HG03521 (cell line): ENCODE measurements around the gene USP16.
"Not testable (repeated sequence)": the region's sequence is repeated elsewhere in the genome, so short reads cannot be mapped to it uniquely, and the experiment has no call there.

Experiments used
- ATAC-seq: cut with Tn5 transposase; IDR thresholded peaks from one replicate; pipeline ENCODE4 v1.9.1; 2021; ENCODE audit warnings: mild to moderate bottlenecking, moderate library complexity; ENCODE audit not compliant: unreplicated experiment

USP16 gene

DNA sequence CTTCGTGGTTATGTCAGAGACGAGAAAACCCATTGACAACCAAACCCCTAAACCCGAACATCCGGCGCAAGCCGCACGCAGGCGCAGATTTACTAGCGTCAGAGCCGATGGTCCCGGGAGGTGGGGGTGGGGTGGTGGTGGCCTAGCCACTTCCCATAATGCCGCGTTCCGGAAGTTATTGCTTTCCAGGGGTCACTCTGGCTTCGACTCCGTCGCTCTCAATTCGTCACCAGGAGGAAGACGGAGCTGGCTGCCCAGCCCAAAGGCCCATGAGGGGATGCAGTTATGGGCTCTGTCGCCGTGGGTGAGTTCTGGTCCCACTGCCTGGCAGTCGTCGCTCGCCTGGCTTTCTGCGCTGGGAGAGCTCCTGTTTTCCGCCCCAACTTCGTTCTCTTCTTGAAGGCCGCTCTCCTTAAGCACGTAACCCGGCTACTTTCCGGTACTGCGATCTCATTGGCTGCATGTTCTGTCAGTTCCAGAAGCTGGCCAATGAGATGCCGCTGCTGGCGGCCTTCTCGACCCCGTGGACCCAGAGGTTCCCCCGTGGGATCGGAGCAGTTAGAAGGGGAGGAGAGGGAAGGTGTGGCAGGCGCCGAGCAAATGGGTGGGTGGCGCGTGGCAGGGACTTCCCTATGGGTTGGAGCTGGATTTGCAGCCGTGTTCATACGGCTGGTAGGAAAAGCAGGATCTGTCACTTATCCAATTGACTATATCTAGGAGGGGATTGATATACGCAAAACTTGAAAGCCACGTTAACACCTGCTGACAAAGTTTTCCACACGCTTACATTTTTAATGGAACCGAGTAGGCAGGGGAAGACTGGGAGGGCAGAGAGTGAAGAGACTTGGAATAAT, at the start of gene USP16:
Gene USP16 (plus strand): TSS at position 195 of the 854 bp plus-strand sequence. CDS start 3,246 bp downstream, outside the sequence.
- ATAC-seq, result peak; percentile 97

DNA sequence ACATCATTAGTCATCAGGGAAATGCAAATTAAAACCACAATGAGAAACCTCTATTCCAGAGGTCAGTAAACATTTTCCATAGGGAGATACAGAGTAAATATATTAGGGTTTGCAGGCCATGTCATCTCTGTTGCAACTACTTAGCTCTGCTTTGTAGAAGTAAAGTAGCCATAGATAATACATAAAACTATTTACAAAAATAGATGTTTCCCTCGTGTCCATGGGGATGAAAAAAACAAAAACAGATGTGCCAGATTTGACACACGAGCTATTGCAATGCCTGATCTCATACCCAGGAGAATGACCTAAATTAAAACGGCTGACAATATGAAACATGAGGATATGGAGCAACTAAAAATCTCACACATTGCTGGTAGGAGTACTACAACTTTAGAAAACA, 49.1 kb upstream of the USP16 start:
- ATAC-seq, result no peak

DNA sequence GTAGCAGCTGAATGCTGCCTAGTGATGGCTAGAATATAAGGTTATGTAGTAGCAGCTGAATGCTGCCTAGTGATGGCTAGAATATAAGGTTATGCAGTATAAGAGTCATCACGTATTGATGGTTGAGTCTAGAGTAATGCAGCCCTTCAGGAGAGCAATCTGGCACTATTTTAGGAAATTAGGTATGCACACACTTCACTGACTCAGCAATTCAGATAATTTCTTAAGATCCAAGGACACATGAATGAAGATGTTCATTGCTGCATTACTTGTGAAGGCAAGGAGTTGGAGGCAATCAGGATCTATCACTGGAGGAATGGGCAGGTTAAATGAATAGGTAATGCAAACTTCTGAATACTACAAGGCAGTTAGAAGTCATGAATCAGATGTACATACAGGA, 45.4 kb upstream of the USP16 start:
- ATAC-seq, result no peak

DNA sequence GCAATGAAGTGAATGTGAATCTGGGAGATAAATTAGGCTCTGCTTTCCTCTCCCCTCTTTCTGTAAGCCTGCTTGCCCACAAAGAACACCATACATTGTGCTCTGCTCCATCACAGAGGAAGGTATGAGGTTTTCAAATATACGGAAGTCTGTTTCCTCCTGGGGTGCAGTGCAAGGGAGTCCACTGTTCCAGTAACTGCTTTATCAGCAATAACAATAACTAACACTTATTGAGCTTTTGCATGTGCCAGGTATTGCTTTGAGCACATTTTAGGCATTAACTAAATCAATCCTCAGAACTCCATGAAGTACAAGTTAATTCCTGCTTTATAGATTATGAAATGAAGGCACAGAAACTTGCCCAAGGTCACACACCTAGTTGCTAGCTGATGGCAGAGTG, 41.8 kb upstream of the USP16 start:
- no peak for ATAC-seq

DNA sequence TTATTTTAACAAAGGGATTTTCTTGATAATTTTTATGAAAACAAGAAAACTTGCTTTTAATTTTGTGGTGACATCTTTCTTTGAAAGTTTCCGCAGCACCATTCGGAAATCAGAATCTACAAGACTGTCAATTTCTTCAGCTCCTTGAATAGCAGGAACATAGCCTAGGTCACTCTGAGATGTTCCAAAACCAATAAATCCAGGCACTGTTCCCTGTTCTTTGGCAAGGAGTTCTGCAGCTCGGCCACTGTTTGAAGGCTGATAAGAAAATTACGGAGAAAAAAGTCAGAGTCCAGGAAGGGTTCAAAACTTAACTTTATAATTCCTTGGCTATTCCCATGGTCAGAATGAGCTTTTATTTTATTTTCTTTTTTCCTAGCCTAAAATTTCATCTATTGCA, 37.8 kb upstream of the USP16 start:
- no peak for ATAC-seq

DNA sequence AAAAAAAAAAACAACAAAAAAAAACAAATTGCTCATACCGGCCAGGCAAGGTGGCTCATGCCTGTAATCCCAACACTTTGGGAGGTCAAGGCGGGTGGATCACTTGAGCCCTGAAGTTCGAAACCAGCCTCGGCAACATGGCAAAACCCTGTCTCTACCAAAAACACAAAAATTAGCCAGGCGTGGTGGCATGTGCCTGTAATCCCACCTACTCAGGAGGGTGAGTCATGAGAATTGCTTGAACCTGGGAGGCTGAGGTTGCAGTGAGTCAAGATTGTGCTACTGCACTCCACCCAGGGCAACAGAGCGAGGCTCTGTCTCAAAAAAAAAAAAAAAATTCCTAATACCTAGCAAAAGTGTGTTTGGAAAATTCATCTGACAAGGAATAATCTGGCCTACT, 36.3 kb upstream of the USP16 start:
- not testable (repeated sequence) for ATAC-seq

DNA sequence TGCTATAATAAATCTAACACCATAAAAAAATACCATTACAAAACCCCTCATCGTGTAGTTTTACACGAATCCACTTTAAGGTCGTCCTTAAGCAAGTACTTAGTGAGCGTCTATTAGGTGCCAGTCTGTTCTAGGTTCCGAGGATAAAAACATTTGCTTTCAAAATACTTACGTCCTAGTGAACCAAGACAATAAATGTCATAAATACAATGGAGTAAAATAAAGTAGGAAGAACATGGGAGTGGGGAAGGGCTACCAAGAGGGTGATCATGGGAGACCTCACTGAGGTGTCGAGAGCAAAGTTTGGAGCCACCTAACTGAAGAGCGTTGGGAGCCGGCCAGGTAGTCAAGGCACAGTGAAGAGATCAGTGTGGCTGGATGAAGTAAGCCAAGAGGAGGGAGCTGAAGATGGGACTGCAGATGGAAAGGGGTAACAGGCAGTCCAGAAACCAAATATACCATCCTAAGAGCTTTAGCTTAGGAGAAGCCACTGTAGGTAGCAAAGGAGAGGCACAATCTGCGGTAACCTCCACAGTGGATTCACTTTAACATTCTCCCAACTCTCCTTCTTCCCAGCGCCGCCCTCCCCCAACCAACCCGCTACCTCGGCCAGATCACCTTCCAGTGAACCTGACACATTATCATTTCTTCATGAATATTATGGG, 32.5 kb upstream of the USP16 start:
- ATAC-seq, result peak; percentile 0

DNA sequence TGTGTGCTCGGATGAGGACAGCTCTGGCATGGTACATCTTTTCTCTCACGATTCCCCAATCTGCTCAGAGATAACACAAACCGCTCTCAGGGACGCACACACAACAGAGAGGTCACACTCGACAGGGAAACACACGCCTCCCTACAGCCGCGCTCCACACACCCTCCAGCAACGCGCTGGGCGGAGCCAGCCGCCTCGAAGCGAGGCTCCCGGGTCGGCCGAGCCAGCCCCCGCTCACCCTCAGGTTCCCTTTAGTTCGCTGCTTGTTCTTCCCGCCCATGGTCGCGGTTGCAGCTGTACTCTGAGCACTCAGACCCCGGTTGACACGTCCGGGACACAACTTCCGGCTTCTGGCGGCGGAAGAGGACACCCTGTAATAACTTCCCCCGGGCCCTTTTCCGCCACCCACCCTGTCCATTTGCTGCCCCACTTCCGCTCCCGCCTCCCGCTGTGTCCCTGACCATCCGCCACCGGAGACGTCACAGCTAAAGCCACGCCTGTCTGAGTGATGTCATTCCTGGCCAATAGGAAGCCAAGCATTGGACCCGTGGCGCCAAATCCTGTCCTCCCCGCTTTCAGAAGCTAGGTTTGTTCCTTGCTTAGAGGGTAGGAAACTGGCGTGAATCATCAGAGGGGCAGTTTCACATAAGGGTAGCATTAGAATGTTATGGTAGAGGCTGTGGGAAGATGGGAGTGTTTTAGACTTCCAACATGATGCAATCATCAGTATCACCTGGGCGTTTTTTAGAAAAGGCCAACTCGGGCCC, 31.8 kb upstream of the USP16 start, which contains the start of gene LTN1:
Gene LTN1 (minus strand): TSS at position 352 of the 767 bp plus-strand sequence. CDS start 72 bp downstream, at position 280.
- peak; percentile 98 for ATAC-seq

DNA sequence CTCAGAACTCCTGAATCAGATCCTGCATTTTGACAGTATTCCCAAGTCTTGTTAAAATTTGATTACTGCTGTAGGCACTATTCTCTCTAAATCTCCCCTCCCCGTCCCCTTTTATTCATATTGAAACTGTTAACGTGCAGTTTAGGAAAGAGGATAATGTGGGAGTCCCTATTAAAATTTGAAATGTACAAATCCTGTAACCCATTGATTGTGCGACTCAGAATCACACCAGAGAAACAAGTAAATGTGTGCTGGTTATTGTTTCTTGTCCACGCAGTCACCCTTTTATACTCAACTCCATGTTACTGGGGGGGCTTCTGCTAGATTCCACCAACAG, 31.2 kb upstream of the USP16 start:
- no peak for ATAC-seq

DNA sequence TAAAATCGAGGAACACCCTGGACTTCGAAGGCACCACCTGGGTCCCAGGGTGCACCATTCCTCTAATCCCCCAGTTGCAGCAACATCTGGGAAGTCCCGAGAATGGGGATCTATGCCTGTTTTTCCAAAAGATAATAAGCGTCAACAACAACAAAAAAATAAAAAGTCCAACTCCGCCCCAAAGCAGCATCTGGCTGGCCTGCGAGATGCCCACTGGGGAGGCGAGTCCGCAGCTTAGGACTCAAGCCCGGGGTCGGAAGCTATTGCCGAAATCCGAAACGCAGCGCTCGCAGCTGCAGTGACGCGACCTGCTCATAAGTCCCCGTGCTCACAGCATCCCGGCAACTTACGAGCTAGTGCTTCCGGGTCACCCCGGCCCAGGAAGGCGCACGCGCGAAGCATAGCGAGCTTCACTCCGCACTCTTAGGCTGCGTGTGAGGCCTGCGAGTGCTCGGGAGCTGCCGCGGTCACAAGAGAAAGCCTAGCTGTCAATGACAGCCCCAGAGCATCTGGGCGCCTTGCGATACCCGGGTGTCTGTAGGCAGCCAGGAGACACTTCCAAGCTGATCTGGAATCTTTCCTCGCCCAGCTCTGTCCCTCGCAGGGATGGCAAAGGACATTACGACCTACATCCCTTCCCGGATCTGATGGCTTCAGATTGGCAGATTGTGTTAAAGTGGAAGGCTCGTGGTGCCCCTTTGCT, 21.9 kb upstream of the USP16 start:
- ATAC-seq, result peak; percentile 99

DNA sequence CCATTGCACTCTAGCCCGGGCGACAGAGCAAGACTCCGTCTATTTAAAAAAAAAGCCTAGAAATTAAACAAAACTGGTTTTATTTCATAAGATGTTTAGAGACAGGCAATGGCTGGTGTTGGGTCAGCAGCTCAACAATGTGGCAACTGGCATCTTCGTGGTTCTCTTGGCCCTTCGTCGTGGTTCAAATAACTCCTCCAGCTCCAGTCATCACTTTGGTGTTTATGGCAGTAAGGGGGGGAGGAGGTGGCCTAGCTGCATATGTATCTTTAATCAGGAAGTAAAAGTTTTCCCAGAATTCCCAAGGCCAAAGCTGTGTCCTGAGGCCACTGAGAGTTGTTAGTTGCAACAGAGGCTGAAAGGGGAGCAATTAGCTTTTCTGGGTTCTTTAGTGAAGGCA, 18.8 kb upstream of the USP16 start:
- no peak for ATAC-seq

DNA sequence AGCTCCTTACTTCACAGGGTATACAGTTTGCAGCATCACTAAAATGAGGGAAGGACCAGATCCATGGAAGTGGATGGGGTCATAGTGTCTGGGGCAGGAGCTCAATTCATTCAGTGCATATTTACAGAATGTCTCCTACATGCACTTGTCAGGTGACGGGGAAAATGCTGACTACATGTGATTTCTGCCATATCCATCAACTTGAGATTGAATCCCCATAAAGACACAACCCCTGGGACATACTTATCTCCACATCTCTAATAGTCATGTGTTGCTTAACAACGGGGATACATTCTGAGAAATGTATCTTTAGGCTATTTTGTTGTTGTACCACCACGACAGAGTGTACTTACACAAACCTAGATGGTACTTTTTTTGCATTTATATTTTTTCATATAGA, 17.3 kb upstream of the USP16 start:
- no peak for ATAC-seq

DNA sequence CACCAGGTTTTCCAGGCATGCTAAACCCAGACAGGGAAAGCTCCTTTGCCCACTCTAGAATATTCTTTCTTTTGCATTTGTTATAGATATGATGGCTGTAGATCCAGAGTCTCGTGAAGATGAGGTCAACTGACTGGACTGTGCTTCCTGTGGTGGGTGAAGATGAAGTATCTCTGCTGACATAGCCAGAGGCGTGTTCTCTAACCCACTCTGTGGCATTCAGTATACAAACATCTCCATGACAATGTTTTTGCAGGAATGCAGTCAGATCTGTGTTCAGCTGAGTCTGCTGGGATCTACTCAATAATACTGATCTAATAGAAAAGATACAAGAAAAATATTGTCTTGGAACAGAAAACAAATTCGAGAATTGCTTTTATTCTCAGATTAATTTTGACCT, 16.7 kb upstream of the USP16 start:
- no peak for ATAC-seq

DNA sequence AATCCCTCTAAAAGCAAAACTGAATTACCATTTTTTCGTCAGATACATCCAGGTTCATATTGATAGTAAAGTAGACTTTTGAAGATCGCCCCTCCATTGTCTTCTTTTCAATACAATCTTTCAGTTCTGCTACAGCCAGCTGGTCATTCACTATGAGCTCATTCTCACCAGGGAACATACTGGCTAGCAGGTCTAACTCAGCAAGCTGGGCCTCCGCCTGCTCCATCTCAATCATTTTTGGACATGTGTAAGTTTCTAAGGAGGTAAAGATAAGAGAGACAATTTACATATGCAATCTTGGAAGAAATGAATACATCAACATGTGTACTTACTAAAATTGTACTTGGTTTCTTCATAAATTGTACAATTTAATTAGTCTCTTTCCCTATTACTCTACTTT, 16.1 kb upstream of the USP16 start:
- no peak for ATAC-seq

DNA sequence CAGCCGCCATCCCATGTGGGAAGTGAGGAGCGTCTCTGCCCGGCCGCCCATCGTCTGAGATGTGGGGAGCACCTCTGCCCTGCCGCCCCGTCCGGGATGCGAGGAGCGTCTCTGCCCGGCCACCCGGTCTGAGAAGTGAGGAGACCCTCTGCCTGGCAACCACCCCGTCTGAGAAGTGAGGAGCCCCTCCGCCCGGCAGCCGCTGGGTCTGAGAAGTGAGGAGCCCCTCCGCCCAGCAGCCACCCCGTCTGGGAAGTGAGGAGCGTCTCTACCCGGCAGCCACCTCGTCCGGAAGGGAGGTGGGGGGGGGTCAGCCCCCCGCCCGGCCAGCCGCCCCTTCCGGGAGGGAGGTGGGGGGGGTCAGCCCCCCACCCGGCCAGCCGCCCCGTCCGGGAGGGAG, 13.2 kb upstream of the USP16 start:
- not testable (repeated sequence) for ATAC-seq

DNA sequence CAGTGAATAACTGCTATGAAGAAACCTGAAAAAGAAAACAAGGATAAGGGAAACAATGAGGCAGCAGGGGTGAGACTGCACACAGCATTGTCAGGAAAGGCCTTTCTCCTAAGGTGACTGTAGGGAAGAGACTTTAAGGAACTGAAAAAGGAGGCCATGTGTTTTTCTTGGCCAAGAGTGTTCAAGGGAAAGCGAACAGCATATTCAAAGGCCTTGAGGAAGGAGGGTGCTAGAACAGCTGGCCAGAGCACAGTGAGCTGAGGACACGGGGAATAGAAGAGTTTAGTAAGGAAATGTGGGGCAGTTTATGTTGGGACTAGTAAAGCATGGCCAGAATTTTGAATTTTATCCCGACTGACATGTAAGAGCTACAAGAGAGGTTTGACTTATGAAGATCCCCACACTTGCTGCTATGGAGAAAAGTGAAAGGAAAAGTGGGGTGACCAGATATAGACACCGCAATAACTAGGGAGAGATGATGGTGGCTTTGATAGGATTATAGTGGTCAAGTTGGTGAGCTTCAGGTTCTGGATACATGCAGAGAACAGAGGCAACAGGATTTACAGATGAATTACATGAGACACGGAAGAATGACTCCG, 6.7 kb upstream of the USP16 start:
- no peak for ATAC-seq

DNA sequence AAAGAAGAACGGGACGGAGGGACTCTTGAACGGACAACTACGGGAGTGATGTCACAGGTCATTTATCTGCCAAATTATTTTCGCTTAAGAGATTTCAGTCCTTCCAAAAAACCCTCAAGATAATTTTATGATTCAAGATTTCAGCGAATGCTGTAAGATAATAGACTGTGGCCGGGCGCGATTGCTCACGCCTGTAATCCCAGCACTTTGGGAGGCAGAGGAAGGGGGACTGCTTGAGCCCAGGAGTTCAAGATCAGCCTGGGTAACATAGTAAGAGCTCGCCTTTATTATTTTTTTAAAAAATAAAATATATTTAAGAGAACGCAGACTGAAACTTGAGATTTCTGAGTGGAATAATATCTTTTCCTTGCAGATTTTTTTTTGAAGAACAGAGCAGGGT, 5.9 kb upstream of the USP16 start:
- ATAC-seq, result no peak

DNA sequence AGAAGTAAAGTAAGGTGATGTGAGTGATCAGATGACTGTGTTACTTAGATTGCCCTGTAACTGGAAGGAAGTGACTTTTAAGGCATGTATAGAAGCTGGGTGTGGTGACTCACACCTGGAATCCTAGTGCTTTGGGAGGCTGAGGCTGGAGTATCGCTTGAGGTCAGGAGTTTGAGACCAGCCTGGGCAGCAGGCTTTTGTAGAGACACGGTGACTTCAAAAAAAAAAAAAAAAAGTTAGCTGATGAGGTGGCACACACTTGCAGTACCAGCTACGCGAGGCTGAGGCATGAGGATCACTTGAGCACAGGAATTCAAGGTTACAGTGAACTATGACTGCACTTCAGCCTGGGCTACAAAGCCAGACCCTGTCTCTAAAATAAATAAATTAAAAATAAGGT, 2.3 kb upstream of the USP16 start:
- no peak for ATAC-seq

DNA sequence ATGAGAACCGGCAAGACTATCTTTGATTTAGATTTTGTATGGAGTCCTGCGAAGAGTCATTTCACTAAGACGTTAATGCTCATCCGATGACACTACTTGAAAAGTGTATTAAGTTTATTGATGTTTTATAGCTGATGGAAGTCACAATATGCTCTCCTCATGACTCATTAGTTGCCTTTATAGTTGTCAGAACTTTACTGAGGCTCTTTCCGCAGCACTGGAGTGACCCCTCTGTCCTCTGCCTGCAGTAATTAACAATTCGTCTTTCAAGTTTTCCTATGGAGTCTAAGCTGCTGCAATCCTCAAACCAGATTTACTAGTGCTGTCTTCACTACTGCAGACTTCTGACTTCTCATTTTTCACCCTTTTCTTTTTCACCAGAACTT, 853 bp downstream of the USP16 start:
- no peak for ATAC-seq

DNA sequence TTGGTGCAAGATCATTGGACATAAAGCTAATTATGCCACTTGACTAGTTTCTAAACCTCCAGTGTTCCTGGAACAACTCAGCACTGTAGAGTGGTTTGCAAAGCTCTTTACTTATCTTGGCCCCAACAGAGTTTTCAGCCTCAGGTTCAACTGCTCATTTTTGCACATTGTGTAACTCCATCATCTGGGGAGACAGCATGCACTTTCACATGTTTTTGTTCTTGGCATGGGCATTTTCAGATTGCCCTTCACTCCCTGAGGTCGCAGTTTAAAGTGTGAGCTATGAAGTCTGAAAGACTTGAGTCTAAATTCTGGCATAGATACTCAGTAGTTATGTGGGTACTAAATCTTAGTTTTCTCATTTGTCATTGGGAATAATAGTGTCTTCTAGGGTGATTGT, 5.1 kb downstream of the USP16 start:
- no peak for ATAC-seq

DNA sequence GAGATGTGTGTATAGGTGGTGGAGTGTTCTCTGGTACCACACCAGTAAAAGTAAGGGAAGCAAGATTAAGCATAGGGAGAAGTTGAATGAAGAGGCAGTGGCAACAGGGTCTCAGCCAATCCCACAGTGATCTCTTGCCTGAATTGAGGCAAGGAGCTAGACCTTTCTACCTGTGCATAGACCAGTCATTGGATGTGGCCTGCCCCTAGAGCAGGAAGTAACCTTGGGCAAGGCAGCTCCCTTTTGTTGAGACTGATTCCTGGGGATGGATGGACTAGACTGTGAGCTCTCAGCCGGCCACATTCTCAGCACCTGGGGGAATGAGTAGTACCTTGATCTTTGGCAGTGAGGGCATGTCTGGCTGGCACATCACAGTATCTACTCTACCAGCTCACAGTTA, 6.4 kb downstream of the USP16 start:
- ATAC-seq, result no peak
